T47D (cell line): ENCODE results near the gene LTBP1.

ENCODE experiments used
- DNase-seq, 2 experiments: peaks; one replicate each; pipeline versions ENCODE4 v3.0.0 to v3.0.0-alpha.2; 2011 to 2012; ENCODE audit warnings: low read depth in 1 of 2, low spot score in 1 of 2
- JUND ChIP-seq: IDR thresholded peaks from 2 replicates; pipeline ENCODE4 v1.6.1; 2012; ENCODE audit warnings: low read depth
- in situ Hi-C: cut with HindIII; loops from 2 replicates; pipeline ENCODE4 v1.10.0; 2016; ENCODE audit warnings: low sequenced_read_pairs, low pct_unique_long_range_greater_than_20kb

The LTBP1 gene

DNA sequence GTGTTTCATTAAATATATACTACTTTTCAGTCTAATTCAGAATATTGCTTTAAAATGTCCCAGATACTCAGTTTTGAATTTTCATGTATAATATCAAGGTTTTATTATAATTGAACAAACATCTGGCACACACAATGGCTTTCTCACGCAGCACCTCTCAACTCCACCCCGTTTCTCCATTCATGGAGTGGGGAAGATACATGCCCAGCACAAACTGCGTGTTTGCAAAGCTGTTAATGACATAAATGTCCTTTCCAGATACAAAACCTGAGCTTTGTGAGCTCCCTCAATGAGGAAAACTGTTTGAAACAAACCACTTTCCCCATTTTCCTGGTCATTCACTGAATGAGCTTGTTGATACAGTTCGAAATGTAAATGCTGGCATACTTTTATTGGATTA, 379.3 kb downstream of the LTBP1 start:
- in situ Hi-C loops = no loop called here
- no peak for TF ChIP-seq JUND
- no peak for DNase-seq

DNA sequence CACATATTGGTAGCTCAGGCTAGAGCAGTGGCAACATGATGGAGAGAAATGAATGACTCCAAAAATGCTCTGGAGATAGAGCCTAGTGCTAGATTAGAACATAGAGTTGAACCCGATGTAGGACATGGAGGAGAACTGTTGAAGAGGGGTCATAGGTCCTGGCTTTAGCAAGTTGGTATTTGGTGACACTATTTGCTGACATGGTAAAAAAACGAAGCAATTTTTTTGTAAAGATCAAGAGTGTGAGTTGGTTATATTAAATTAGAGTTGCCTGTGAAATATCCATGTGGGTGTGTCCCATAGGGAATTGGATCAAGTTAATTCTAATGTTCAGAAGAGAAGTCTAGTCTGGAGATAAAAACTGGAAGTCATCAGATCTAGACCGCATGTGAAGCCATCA, 386.7 kb downstream of the LTBP1 start:
- DNase-seq = no peak
- TF ChIP-seq JUND = no peak
- in situ Hi-C loops = no loop called here

DNA sequence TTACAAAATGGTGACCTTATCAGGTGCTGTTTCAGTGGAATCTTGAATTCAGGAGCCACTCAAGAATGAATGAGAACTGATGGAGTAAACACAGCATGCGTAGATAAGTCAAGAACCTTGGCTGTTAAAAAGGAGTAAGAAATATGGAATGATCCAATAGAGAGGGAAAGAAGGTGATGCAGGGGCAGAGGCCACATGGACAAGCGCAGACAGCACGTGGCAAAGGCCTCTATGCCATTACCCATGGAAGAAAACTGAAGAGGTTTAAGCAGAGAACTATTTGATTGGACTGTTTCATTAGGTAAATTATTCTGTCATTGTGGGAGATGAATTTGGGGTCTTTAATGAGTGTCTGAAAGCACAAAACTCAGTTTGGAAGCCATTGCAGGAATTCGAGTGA, 387.3 kb downstream of the LTBP1 start:
- no peak for TF ChIP-seq JUND
- DNase-seq = no peak
- in situ Hi-C loops = no loop called here

DNA sequence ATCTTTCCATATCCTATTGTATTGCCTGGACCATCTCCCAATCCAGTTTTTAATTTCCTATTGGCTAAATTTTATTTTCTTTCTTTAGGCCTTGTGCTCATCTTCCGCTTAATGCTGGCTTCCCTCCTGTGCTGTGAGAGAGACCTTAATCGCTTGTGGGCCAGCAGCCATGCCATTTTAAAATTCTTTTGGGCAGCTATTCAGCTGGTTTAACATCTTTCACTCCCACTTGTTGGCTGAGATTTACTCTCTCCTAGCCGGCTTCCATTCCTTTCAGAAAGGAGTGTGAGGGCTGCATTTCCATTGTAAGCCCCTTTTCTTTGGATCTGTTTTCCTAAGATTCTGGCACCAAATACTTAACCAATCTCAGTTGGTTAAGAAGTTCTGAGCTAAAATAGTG, 388.8 kb downstream of the LTBP1 start:
- in situ Hi-C loops = no loop called here
- no peak for DNase-seq
- no peak for TF ChIP-seq JUND

DNA sequence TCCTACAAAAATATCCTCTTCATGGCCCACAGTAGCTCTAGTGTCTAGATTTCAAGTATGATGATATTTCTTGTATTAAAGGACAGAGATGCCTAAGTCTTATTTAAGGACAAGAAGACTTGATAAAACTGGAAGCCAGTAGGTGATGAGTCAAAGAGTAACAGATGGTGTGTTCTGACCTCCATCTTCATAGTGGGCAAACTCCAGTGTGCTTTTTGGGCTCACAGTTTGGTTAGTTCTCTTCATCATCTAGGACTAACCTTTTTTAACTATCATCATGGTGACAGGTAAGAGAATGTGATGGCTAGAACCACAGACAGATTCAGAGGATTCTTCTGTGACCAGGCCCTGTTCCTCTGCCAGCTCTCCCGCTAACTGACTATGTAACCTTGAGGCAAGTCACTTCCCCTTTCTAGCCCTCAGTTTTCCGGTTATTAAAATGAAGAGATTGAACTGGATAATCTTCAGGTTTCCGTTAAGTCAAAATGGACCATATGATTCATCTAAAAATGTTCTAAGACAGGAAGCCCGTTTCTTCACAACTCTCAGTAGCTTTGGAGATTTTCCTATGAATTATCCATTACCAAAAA, 389.4 kb downstream of the LTBP1 start:
- in situ Hi-C loops = no loop called here
- no peak for DNase-seq
- TF ChIP-seq JUND = no peak

DNA sequence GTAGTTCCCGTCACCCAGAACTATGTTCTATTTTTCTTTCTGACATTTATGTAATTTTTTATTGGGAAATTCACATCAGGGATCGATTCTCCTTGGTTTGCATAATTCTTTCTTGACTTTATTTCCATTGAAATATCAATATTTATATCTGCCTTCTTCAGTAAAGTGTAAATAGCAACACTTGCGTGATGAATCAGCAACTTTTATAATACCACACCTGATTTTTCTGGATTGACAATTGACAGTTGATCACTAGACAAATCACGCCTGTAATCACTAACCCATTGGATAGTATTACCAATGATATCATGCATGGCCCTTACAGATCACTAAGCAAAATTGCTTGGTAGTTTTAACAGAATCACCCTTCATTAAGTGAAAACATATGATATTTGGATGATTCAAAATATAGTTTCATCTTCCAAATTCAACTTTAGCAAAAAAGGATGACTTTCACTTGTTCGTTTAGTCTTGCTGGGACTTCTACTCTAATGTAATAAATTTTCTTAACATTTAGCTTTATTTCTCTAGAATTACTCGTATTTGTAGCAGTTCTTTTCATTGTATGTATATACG, 390.7 kb downstream of the LTBP1 start:
- no peak for TF ChIP-seq JUND
- no peak for DNase-seq
- in situ Hi-C loops = no loop called here

DNA sequence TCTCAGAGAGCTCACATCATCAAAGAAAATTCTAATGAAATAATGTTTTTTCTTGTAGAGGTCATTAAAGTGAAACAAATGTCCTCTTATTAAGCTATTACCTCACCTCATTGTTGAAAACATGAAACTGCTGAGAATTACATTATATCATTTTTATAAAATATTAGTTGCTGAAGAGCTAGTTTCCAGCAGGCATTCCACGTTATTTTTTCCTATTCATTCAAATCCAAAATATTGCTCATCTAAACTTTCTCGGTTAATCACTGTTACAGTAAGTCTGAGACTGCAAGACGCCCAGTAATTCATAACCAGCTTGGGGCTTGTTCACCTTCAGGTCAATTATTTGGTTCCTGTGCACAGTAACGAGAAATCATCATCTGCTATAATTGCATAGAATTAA, 391.2 kb downstream of the LTBP1 start:
- in situ Hi-C loops = no loop called here

DNA sequence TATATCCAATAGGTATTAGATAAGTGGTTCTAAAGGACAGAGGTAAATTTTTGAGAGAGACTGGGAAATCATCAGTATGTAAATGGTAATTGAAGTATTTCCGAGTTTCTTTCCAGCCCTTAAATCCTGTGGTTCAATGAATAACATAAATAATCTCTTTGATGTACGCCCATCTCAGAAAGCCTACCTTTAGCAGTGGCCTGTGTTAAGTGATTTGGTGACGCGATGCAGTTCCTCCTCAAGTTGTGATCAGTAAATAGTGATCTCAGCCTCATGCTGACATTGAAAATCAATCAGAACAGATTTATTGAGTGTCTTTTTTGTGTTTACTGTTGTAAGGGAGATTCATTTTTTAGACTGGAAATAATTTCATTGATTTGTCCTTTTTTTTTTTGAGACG, 392.5 kb downstream of the LTBP1 start:
- TF ChIP-seq JUND = no peak
- DNase-seq = no peak
- in situ Hi-C loops = no loop called here

More for the DNA sequence above, 391.2 kb downstream of the LTBP1 start:
- TF ChIP-seq JUND = no peak
- DNase-seq = no peak

DNA sequence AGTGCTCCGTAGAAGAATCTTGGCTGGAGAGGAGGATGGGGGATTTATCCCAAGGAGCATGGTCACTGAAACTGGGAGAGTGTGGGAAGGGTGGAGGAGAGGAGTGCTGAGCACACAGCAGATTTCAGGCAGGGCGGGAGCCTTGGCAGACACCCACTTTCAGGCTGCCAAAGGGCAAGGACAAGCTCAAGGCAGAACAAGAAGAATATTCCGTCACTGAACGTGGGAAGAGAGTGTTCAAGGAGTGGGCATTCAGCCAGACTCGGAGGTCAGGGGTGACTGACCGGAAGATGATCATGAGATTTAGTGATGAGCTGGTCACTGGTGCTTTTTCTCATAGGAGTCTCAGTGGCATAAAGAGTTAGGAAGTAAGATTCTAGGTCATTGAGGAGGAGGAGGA, 393.5 kb downstream of the LTBP1 start:
- in situ Hi-C loops = no loop called here
- no peak for DNase-seq
- no peak for TF ChIP-seq JUND

DNA sequence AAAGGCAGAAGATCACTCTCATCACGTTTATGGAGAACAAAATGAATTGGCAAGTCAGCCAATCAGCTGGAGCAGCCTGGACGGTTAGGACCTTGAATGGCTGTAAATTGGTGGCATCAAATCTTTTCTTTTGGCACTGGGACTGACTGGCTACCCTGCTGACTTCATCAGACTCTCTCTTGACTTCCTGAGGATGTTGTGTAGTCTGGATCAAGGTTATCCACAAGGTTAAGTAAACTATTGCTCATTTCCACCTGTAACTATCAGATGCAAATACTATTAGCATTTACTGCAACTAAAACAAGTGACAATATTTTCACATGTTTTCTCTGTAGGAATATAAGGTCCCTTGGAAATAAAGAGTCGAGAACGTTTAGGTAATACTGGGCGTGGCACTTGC, 395.4 kb downstream of the LTBP1 start:
- TF ChIP-seq JUND = no peak
- DNase-seq = no peak
- in situ Hi-C loops = no loop called here

DNA sequence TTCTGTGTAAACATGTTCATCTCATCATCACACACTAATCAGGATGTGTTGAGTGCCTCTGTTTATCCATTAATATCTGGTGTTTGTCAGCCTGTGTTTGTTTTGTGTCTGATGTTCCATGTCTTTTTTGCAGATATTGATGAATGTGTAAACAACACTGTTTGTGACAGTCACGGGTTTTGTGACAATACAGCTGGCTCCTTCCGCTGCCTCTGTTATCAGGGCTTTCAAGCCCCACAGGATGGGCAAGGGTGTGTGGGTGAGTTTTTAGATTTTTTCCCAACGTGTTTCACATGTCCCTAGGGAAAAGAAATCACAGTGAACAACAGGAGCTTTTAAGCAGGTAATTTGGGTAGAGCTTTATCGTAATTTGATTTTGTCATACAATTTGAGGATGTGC, 396.0 kb downstream of the LTBP1 start:
- in situ Hi-C loops = no loop called here
- DNase-seq = no peak
- TF ChIP-seq JUND = no peak

DNA sequence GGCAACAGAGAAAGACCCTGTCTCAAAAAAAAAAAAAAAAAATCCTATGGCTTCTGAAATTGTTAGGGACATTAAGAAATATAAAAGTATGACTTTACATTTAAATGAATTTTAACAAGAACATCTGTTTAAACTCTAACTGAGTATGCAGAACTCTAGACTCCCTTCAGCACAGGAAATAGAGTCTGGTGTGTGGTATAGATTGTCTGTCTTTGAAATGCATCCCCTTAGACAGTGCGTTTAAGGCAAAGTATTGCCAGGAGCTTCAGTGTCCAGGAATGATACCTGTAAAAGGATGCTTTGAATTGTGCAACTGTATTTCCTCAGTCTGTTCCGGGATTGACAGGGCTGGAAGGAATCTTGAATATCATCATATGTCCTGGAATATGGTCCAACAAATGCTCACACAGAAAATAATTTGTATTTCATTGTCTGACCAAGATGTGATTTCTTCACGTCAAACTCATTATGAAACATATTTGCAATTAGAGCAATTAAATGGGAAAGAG, 396.7 kb downstream of the LTBP1 start:
- TF ChIP-seq JUND = no peak
- DNase-seq = no peak
- in situ Hi-C loops = no loop called here

DNA sequence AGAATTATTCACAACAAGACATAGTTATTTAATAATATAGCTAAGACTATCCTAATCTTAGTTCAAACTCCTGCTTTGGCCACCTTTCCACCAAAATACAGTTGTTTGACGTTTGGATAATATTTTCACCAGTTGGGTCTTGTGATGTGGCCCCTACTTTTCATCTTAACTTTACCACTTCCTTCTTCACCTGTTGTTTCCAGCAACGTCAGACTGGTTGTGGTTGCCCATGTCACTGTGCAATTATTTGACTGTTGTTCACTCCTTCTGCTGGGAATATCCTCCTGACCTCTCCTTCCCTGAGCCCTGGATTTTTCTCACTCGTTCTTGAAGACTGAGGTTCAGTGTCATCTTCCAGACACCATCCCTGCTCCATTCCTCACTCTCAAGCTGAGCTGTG, 397.5 kb downstream of the LTBP1 start:
- in situ Hi-C loops = no loop called here
- TF ChIP-seq JUND = no peak
- DNase-seq = no peak

DNA sequence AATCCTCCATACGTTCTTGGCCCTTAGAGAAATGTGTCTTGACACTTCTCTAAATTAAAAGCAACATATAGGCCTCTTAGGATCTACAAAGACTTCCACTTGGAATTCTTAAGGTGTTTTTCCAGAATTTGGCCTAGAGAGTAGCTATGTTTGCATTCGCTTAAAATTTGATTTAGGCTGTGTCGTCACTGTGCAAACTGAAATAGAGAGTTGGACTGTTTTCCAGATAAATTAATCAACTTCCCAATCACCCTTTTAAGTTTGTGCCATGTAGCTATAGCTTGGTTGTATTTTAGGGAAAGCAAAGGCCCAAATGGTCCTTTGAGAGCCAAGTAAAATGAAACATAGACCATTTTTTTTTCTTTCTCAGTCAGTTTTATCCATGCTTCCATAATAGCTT, 401.1 kb downstream of the LTBP1 start:
- no peak for DNase-seq
- no peak for TF ChIP-seq JUND
- in situ Hi-C loops = no loop called here
